GM12878 (cell line): Measurements from ENCODE around the gene KIRREL3. TPM values are rescaled to one million over a fixed set of nuclear protein-coding genes. Genes with fewer than 3 reads are reported as not detected.

Experiments
- ATAC-seq: fragments of 200-7000 bp; cut with Tn5 transposase; 3 replicates; pipeline ENCODE4 v1.9.1; 2020; ENCODE audit warnings: mild to moderate bottlenecking, moderate library complexity
- BruUV-seq: library from RNA; stranded (reverse); fragments of 400-500 nt; replicated peaks from 2 replicates; lab custom pipeline; 2021; lab: Mats Ljungman, UMichigan
- CTCF ChIA-PET: fragments of 300-600 bp; sonication (Branson Sonifier 250); formaldehyde crosslinking; extraction: SDS; loops from one replicate; lab custom pipeline; 2021; ENCODE audit warnings: inconsistent platforms; lab: Yijun Ruan, JAX
- POLR2A ChIA-PET: fragments of 350-600 bp; formaldehyde crosslinking; extraction: SDS; loops from one replicate; lab custom pipeline; 2021; ENCODE audit warnings: inconsistent platforms; lab: Charles Lee
- RAD21 ChIA-PET: fragments of 300-600 bp; sonication (Branson Sonifier 250); formaldehyde crosslinking; loops from one replicate; lab custom pipeline; 2023; ENCODE audit warnings: antibody characterized with exemption; ENCODE audit not compliant: unreplicated experiment; lab: Charles Lee
- SMC1A ChIA-PET: fragments of 300-600 bp; sonication (Branson Sonifier 250); formaldehyde crosslinking; loops from one replicate; lab custom pipeline; 2023; ENCODE audit not compliant: unreplicated experiment, uncharacterized antibody; lab: Charles Lee
- DNase-seq: peaks from one replicate; pipeline ENCODE4 v3.0.0-alpha.2; 2011; ENCODE audit warnings: low read depth, low spot score
- FAIRE-seq: peaks from 3 replicates; lab custom pipeline; 2011; peaks lifted over from hg19 to GRCh38; lab: Jason Lieb, UNC
- H2AFZ ChIP-seq: 2 replicates; pipeline ENCODE4 v1.6.0; 2011; ENCODE audit warnings: low read depth, low read length, control low read depth; ENCODE audit not compliant: control insufficient read depth
- H3K27ac ChIP-seq: 2 replicates; pipeline ENCODE4 v1.5.1; 2011; ENCODE audit warnings: control low read depth; ENCODE audit not compliant: control insufficient read depth, insufficient read depth
- H3K27me3 ChIP-seq, 2 experiments: replicated peaks in 1 of 2; 2 replicates each; pipeline versions ENCODE4 v1.6.0 to v1.6.1; 2011; ENCODE audit warnings: low read length in 1 of 2; ENCODE audit not compliant: control insufficient read depth in 2 of 2, insufficient read depth in 2 of 2
- H3K36me3 ChIP-seq, 2 experiments: 2 replicates each; pipeline ENCODE4 v1.5.1; 2011; ENCODE audit warnings: low read length in 1 of 2; ENCODE audit not compliant: control insufficient read depth in 2 of 2, insufficient read depth in 2 of 2
- H3K4me1 ChIP-seq: 2 replicates; pipeline ENCODE4 v1.6.1; 2011; ENCODE audit warnings: mild to moderate bottlenecking, low read length, moderate library complexity, mixed read lengths; ENCODE audit not compliant: control insufficient read depth, insufficient read depth
- H3K4me2 ChIP-seq: 2 replicates; pipeline ENCODE4 v1.6.0; 2011; ENCODE audit warnings: control low read depth; ENCODE audit not compliant: control insufficient read depth, insufficient read depth
- H3K4me3 ChIP-seq: fragments of 200-600 bp; sonication (generic); 2 replicates; pipeline ENCODE4 v1.5.1; 2016
- H3K79me2 ChIP-seq: 2 replicates; pipeline ENCODE4 v1.6.0; 2011; ENCODE audit warnings: low read length; ENCODE audit not compliant: control insufficient read depth, insufficient read depth
- H3K9ac ChIP-seq: 2 replicates; pipeline ENCODE4 v1.8.0; 2011; ENCODE audit warnings: low read length, control low read depth, mixed read lengths; ENCODE audit not compliant: control insufficient read depth, insufficient read depth
- H3K9me3 ChIP-seq: replicated peaks from 3 replicates; pipeline ENCODE4 v1.5.1; 2011; ENCODE audit warnings: mild to moderate bottlenecking, low read length; ENCODE audit not compliant: control insufficient read depth, insufficient read depth
- H4K20me1 ChIP-seq: 2 replicates; pipeline ENCODE4 v1.6.0; 2011; ENCODE audit not compliant: control insufficient read depth, insufficient read depth
- EED ChIP-seq: sonication (generic); IDR thresholded peaks from 2 replicates; pipeline ENCODE4 v1.6.1; 2016; ENCODE audit warnings: antibody characterized with exemption, low read depth
- EZH2 ChIP-seq: IDR thresholded peaks from 2 replicates; pipeline ENCODE4 v1.6.1; 2012; ENCODE audit warnings: low read depth, mild to moderate bottlenecking, control low read depth, inconsistent platforms, low read length, borderline replicate concordance; ENCODE audit not compliant: control insufficient read depth
- HCFC1 ChIP-seq: fragments of 150-350 bp; IDR thresholded peaks from 2 replicates; pipeline ENCODE4 v1.6.1; 2014; ENCODE audit warnings: low read length
- IKZF1 ChIP-seq: fragments of 450-650 bp; conservative IDR thresholded peaks from 2 replicates; pipeline ENCODE4 v1.6.1; 2017; ENCODE audit warnings: antibody characterized with exemption, mild to moderate bottlenecking
- NFYA ChIP-seq: IDR thresholded peaks from 2 replicates; pipeline ENCODE4 v1.6.1; 2011; ENCODE audit warnings: low read depth, mild to moderate bottlenecking, low read length, improper control_type of control experiment, borderline replicate concordance
- NKRF ChIP-seq: fragments of 450-650 bp; conservative IDR thresholded peaks from 2 replicates; pipeline ENCODE4 v1.6.1; 2017; ENCODE audit warnings: mild to moderate bottlenecking, moderate library complexity
- POLR2AphosphoS2 ChIP-seq: IDR thresholded peaks from 2 replicates; pipeline ENCODE4 v1.6.1; 2011; ENCODE audit warnings: low read depth, mild to moderate bottlenecking, low read length, improper control_type of control experiment, moderate library complexity
- RCOR1 ChIP-seq: conservative IDR thresholded peaks from 2 replicates; pipeline ENCODE4 v1.6.1; 2012; ENCODE audit warnings: low read depth, low read length, improper control_type of control experiment
- SREBF1 ChIP-seq: IDR thresholded peaks from 2 replicates; pipeline ENCODE4 v1.6.1; 2012; ENCODE audit warnings: mild to moderate bottlenecking, low read length
- ZNF24 ChIP-seq: fragments of 450-650 bp; IDR thresholded peaks from 2 replicates; pipeline ENCODE4 v1.6.1; 2017; ENCODE audit warnings: antibody characterized with exemption, mild to moderate bottlenecking
- ZNF274 ChIP-seq: IDR thresholded peaks from one replicate; pipeline ENCODE4 v1.8.0; 2011; ENCODE audit not compliant: insufficient read length, insufficient read depth
- WGBS: methylation state at CpG from one replicate; pipeline ENCODE4 v1.1.6; 2016; ENCODE audit warnings: low lambda C conversion rate; ENCODE audit not compliant: insufficient replicate concordance, insufficient coverage; ENCODE audit errors: missing lambda C conversion rate; 5-methylcytosine and 5-hydroxymethylcytosine counted together
- in situ Hi-C: fragments of 300-500 bp; cut with MboI; formaldehyde crosslinking; loops from 9 replicates; pipeline ENCODE4 v1.14.3; 2018; ENCODE audit warnings: mixed read lengths
- intact Hi-C: fragments of 100-400 bp; cut with micrococcal nuclease; formaldehyde crosslinking; loops from one replicate; pipeline ENCODE4 v1.14.2; 2022; ENCODE audit not compliant: unreplicated experiment
- polyA plus RNA-seq, 11 experiments: library from polyadenylated mRNA; depleted of rRNA in 4 of 11; unstranded in 6 of 11; stranded (reverse) in 5 of 11; fragments of >200 nt; fragmentation: Nextera tagmentation in 4 of 11; fragmentation: Illumina TruSeq in 1 of 11; extraction: Ambion mirVana in 4 of 11; extraction: Trizol in 1 of 11; gene quantifications; 1 replicate in 1 of 11; 2 replicates in 10 of 11; pipeline versions ENCODE4 v1.2.1 to v1.2.3, GENCODE V29; 2011 to 2016; ENCODE audit warnings: inconsistent platforms in 2 of 11, missing spikeins in 2 of 11, low read depth in 1 of 11
- total RNA-seq, 4 experiments: library from RNA; depleted of rRNA in 3 of 4; stranded (reverse); fragments of >200 nt in 3 of 4; fragmentation: Illumina TruSeq in 1 of 4; extraction: Trizol in 1 of 4; gene quantifications; 2 replicates each; pipeline versions ENCODE4 v1.2.1 to v1.2.3, GENCODE V29; 2013 to 2021

KIRREL3 gene
- total and polyA plus RNA-seq, 10 of the 15 experiments (the other 5 are each of a cell fraction or from before 2014, with no cell fraction given): under 0.01 TPM; not detected in 9

GRCh38 chr11:126680700-126681099, 319.9 kb downstream of the KIRREL3 start:
- no peak for FAIRE-seq
- CTCF ChIA-PET: no interaction called here

More at GRCh38 chr11:126680700-126681099, 319.9 kb downstream of the KIRREL3 start:
- Histone ChIP-seq H3K9me3 (no peaks in the 10 kb centered on the region), H3K4me1 (no peaks in the 10 kb centered on the region), H3K4me3 (no peak overlapping the region), H2AFZ (no peak overlapping the region), H3K79me2 (no peaks in the 10 kb centered on the region), H3K27ac (no peak overlapping the region), H4K20me1 (no peaks in the 10 kb centered on the region), H3K27me3 (peaks cover 0 to 3% of the 10 kb centered on the region in 2 experiments), H3K36me3 (no peaks in the 10 kb centered on the region), H3K4me2 (no peak overlapping the region), H3K9ac (no peak overlapping the region)
- BruUV-seq: no TSS peak
- ChIA-PET POLR2A (no interaction called here), RAD21 (no interaction called here), SMC1A (interaction anchor here (0.6 kb wide), 2 partner anchors 148 to 307 kb away, joined by 3 read pairs; no protein-coding TSS in a partner anchor)
- intact Hi-C loops: no loop called here
- WGBS: 0% methylated on average over 3 of the region's 3 CpGs
- TF ChIP-seq RCOR1: no peak
- no peak for TF ChIP-seq IKZF1
- no peak for TF ChIP-seq SREBF1
- TF ChIP-seq EZH2: no peak
- TF ChIP-seq HCFC1: no peak
- TF ChIP-seq NKRF: no peak
- no peak for TF ChIP-seq ZNF24
- no peak for TF ChIP-seq ZNF274
- TF ChIP-seq POLR2AphosphoS2: no peak
- TF ChIP-seq NFYA: no peak
- no peak for TF ChIP-seq EED
- in situ Hi-C loops: no loop called here
- DNase-seq (no peak), ATAC-seq (no peak)
